Adrenal gland (tissue), 12 donors: ENCODE data around the gene CDHR2. TPM values are rescaled to one million over a fixed set of nuclear protein-coding genes. Genes with fewer than 3 reads are reported as not detected.

Experiments
- DNase-seq, 7 donors: peaks; one replicate each; pipeline ENCODE4 v3.0.0-alpha.2; 2019 to 2020
- H3K27ac ChIP-seq, 5 donors: fragments of 200-600 bp; sonication (generic) in 4 of 5; 1 replicate in 3 of 5; 2 replicates in 2 of 5; pipeline versions ENCODE4 v1.5.1 to v1.8.0; 2016 to 2020; ENCODE audit warnings: mild to moderate bottlenecking in 1 of 5
- H3K27me3 ChIP-seq: fragments of 200-600 bp; 2 replicates; pipeline ENCODE4 v1.8.0; 2021
- H3K36me3 ChIP-seq, 2 donors: fragments of 200-600 bp; replicated peaks in 1 of 2; 1 replicate in 1 of 2; 2 replicates in 1 of 2; pipeline versions ENCODE4 v1.5.1 to v1.8.0; 2018 to 2022
- H3K4me1 ChIP-seq, 2 donors: fragments of 200-600 bp; replicated peaks in 1 of 2; 1 replicate in 1 of 2; 2 replicates in 1 of 2; pipeline versions ENCODE4 v1.5.1 to v1.8.0; 2018 to 2021
- H3K4me3 ChIP-seq, 4 donors: fragments of 200-600 bp; sonication (generic) in 3 of 4; one replicate each; pipeline ENCODE4 v1.5.1; 2016 to 2018
- H3K9me3 ChIP-seq, 3 donors: fragments of 200-600 bp; sonication (generic) in 1 of 3; replicated peaks in 1 of 3; 1 replicate in 2 of 3; 2 replicates in 1 of 3; pipeline versions ENCODE4 v1.5.1 to v1.8.0; 2016 to 2021
- POLR2A ChIP-seq, 2 donors: fragments of 450-650 bp; IDR thresholded peaks; one replicate each; pipeline ENCODE4 v1.6.1; 2017; ENCODE audit warnings: antibody characterized with exemption in 2 of 2, mild to moderate bottlenecking in 2 of 2, moderate library complexity in 1 of 2
- WGBS, 4 donors: extraction: QIAGEN DNeasy Blood & Tissue Kit in 2 of 4; methylation state at CpG; one replicate each; pipeline versions ENCODE4 v1.1.5 to v1.1.7; 2013 to 2017; 5-methylcytosine and 5-hydroxymethylcytosine counted together
- intact Hi-C, 2 donors: fragments of 100-400 bp; cut with DNase I; formaldehyde crosslinking; loops; one replicate each; pipeline versions ENCODE4 v1.14.1 to v1.15.0; 2022 to 2023
- polyA plus RNA-seq, 3 donors: library from polyadenylated mRNA; stranded (reverse); fragments of 200-250 nt in 2 of 3; fragments of 350-450 nt in 1 of 3; fragmentation: Illumina TruSeq in 1 of 3; extraction: RNeasy Lipid Tissue Mini Kit (QIAGEN cat#74804) in 1 of 3; gene quantifications; one replicate each; pipeline ENCODE4 v1.2.3, GENCODE V29; 2013 to 2014
- total RNA-seq, 9 donors: library from RNA; depleted of rRNA in 4 of 9; stranded (reverse); fragments of >200 nt in 4 of 9; fragments of 120-200 nt in 1 of 9; fragmentation: NEBNext Ultra II Directional in 1 of 9; extraction: Animal tissue kit (Norgen Biotek cat#: 25700) in 1 of 9; gene quantifications; one replicate each; pipeline versions ENCODE4 v1.1.0 to v1.2.4, GENCODE V29; 2013 to 2023
- TF ChIP-seq, protein P1 (sequence below), 6 experiments: fragments of 450-650 bp in 4 of 6; fragments of 200-600 bp in 2 of 6; sonication (generic) in 1 of 6; IDR thresholded peaks; 1 replicate in 5 of 6; 2 replicates in 1 of 6; pipeline versions ENCODE4 v1.5.1 to v1.8.0; 2016 to 2021; ENCODE audit warnings: antibody characterized with exemption in 6 of 6, mild to moderate bottlenecking in 2 of 6, moderate library complexity in 1 of 6
- donor health status: healthy with polysubstance abuse.
- donor health status: Bipolar disorder and iron deficiency.
- donor health status: DM: yes; HTN: yes; CAD: no.
- donor health status: DM: no; HTN: no; CAD: no.
- donor health status: DM: no; HTN: no; CAD: no.
- donor health status: DM: yes; HTN: yes; CAD: no.

The CDHR2 gene
- total and polyA plus RNA-seq, 12 donors = under 0.01 to 0.55 (median 0.15) TPM; not detected in 2

DNA sequence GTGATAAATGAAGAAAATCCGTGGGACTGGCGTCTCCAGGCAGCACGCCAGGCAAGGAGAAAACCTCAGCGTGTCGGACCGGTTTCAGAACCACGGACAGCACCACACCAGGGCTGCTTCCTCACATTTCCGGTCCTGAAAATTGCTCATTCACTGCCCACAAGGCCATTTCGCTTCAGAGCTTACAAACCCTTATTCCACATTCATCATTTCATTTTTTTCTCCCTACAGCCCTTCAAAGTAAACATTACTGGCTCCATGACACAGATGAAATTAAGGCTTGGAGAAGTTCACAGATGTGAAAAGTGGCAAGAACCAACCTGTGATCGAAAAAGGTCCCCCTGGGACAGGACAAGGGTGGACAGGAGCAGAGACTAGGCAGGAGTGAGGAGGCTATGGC lies 62.3 kb downstream of the CDHR2 start:
- Histone ChIP-seq H3K4me3 (no peak overlapping the region), H3K27ac (no peak overlapping the region), H3K9me3 (no peaks in the 10 kb centered on the region), H3K27me3 (no peaks in the 10 kb centered on the region), H3K4me1 (peaks cover 7 to 9% of the 10 kb centered on the region in 2 donors), H3K36me3 (no peaks in the 10 kb centered on the region)
- TF ChIP-seq, protein P1, sequence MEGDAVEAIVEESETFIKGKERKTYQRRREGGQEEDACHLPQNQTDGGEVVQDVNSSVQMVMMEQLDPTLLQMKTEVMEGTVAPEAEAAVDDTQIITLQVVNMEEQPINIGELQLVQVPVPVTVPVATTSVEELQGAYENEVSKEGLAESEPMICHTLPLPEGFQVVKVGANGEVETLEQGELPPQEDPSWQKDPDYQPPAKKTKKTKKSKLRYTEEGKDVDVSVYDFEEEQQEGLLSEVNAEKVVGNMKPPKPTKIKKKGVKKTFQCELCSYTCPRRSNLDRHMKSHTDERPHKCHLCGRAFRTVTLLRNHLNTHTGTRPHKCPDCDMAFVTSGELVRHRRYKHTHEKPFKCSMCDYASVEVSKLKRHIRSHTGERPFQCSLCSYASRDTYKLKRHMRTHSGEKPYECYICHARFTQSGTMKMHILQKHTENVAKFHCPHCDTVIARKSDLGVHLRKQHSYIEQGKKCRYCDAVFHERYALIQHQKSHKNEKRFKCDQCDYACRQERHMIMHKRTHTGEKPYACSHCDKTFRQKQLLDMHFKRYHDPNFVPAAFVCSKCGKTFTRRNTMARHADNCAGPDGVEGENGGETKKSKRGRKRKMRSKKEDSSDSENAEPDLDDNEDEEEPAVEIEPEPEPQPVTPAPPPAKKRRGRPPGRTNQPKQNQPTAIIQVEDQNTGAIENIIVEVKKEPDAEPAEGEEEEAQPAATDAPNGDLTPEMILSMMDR (IDR thresholded peaks at IDR 0.05) = no peak
- TF ChIP-seq POLR2A (IDR thresholded peaks at IDR 0.05) = no peak
- intact Hi-C loops = no loop called here
- 8 to 14% (median 11%) methylated on average over 10 of the region's 10 CpGs for WGBS, 4 donors
- peak; percentile 84 to 91 (median 90) for DNase-seq

DNA sequence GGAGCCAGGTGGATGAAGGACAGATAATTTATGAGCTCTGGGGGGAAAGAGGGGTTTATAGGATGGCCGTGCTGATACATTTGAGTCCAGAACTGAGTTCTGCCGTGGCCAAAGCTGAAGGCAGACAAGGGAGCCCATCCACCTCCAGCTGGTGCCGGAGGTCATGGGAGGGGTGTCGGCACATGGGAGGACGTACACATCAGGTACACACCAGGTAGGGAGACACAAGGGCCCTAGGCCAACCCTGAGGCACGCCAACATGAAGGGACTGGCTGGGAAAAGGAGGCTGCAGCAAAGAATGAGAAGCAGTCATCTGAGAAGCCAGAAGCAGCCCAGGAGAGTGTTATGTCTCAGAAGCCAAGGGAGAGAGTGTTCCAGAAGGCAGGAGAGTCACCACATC lies 62.9 kb downstream of the CDHR2 start:
- Histone ChIP-seq H3K27ac (no peak overlapping the region), H3K36me3 (no peaks in the 10 kb centered on the region), H3K27me3 (no peaks in the 10 kb centered on the region), H3K9me3 (no peaks in the 10 kb centered on the region), H3K4me1 (peaks cover 7 to 9% of the 10 kb centered on the region in 2 donors), H3K4me3 (no peak overlapping the region)
- TF ChIP-seq POLR2A (IDR thresholded peaks at IDR 0.05) = no peak
- TF ChIP-seq, protein P1 (IDR thresholded peaks at IDR 0.05) = no peak
- DNase-seq = no peak
- WGBS, 4 donors = 78 to 85% (median 83%) methylated on average over 6 of the region's 6 CpGs
- intact Hi-C loops = no loop called here

DNA sequence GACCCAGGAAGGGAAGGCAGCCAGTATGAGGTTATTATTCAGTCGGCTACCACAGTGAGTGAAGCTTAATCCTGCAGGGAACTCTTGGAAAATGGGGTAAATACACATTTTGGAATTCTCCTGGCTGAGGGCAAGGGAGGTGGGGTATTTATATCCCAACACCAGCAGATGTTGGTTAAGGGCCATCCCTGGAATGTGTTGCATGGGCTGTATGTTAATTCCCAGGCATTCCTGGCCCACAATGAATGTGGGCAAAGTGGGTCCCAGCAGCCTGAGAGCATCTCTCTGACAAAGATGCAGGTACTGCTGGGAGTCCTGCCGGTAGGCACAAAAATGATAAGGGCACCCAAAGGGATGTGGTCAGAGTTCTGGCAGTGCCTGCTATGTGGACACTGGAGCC lies 63.7 kb downstream of the CDHR2 start:
- DNase-seq = no peak
- no peak for TF ChIP-seq POLR2A (IDR thresholded peaks at IDR 0.05)
- TF ChIP-seq, protein P1 (IDR thresholded peaks at IDR 0.05) = no peak
- Histone ChIP-seq H3K4me3 (no peak overlapping the region), H3K27me3 (peaks cover 4% of the 10 kb centered on the region), H3K4me1 (peaks cover 7 to 9% of the 10 kb centered on the region in 2 donors), H3K27ac (no peak overlapping the region), H3K36me3 (no peaks in the 10 kb centered on the region), H3K9me3 (no peaks in the 10 kb centered on the region)
- 51 to 71% (median 61%) methylated on average over 2 of the region's 2 CpGs for WGBS, 4 donors
- intact Hi-C loops = no loop called here

DNA sequence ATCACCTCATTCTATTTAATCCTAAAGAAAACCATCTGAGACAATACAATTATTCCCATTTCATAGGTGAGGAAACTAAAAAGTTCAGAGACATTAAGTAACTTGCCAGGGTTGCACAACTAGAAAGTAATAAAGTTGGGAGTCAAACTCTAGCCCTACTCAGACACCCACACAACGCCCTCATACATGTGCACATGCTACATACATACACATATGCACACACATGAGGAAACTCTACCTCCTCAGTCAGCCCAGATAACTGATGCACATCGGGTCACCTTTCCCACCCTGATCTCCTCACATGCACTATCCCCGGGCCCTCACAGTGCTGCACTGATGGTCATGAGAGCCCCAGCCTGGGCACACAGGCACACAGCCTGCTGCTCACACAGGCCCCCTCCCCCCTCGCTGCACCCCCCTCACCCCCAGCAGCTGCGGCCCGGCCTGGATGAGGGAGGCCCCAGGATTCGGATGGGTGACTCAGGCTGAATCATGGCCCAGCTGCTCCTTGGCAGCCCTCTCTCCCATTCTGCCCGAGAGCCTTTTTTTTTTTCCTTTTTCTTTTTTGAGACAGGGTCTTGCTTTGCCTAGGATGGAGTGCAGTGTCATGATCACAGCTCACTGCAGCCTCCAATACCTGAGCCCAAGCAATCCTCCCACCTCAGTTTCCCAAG lies 65.8 kb downstream of the CDHR2 start:
- Histone ChIP-seq H3K27ac (no peak overlapping the region), H3K27me3 (peaks cover 22% of the 10 kb centered on the region), H3K4me3 (no peak overlapping the region), H3K9me3 (no peaks in the 10 kb centered on the region), H3K4me1 (peaks cover 7 to 12% of the 10 kb centered on the region in 2 donors), H3K36me3 (no peaks in the 10 kb centered on the region)
- WGBS, 4 donors = 41 to 58% (median 46%) methylated on average over 6 to 8 of the region's 8 CpGs
- peak in 6 of 7 donors; percentile 43 to 67 (median 50) for DNase-seq
- TF ChIP-seq, protein P1 (IDR thresholded peaks at IDR 0.05) = no peak
- TF ChIP-seq POLR2A (IDR thresholded peaks at IDR 0.05) = no peak
- intact Hi-C loops = no loop called here
